ENCODE data around the gene CARD14.

CARD14 gene

DNA sequence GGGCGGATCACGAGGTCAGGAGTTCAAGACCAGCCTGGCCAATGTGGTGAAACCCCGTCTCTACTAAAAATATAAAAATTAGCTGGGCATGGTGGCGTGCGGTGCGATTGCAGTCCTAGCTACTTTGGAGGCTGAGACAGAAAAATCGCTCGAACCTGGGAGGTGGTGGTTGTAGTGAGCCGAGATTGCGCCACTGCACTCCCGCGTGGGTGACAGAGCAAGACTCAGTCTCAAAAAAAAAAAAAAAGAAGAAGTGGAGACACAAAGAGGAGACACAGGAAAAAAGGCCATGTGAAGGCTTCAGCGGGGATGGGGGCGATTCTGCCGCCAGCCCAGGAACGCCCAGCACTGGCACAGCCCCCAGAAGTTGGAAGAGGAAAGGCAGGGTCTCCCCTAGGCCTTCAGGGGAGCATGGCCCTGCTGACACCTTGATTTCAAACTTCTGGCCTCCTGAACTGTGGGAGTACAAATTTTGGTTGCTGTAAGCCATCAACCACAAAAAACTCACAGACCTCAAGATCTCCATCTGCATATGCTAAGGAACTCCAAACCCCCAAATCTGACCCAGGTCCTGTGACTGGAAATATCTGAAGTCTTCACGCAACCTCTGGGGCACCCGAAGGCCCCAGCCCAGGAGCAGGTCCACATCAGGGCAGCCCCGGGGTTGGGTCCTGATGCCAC lies 43.3 kb downstream of the CARD14 start:
- no peak for DNase-seq

GRCh38 chr17:80213643-80213975 lies 43.8 kb downstream of the CARD14 start:
- DNase-seq, result no peak

DNA sequence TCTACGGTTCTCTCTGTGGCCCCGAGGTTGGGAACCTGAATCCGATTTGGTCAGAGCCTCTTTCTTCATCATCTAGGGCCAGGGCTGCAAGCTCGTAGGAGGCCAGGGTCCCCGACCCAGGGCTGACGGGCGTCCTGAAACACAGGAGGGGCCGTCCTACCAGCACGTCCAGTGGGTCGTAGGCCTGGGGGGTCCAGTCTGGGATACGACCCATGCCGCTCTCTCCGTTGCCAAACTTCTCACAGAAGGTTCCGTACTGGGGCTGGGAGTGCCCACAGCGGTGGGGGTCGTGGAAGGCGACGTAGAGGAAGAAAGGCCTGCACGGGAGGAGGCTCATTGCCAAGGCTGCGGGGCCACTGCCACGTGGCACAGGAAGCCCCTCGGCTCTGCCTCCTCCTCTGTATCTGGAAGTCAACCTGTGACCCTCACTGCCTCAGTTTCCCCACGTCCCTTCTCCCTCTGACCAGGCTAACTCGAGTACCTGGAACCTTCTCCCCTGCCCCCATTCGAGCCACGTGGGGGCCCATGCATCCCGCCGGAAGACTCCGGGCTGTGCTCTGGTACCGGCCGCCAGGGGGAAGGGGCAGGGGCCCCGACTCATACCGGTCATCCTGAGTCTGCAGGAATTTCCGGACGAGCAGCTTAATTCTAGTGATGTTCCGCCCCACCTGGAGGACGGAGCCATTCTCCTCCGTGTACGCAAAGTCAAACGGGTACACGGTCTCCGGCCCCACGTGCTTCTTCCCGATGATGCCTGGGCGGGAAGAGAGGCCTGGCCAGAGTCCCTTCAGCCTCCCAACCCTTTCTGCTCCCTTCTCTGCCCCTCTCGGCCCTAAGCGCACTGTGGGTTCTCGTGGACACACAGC lies 44.4 kb downstream of the CARD14 start:
- no peak for DNase-seq

DNA sequence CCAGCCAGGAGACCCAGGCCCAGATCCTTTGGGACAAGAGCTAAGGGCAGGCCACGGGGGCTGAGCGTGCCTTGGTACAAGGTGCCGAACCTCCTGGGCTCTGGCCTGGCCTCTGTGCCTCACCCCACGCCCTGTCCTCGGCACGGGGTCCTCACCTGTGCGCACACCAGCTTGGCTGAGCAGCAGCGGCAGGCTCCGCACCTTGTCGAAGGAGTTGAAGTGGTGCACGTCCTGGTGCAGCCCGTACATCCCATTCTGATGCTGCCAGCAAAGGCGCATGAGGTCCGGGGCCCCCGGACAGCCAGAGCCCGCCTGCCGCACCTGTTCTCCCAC lies 45.0 kb downstream of the CARD14 start:
- DNase-seq, result no peak

DNA sequence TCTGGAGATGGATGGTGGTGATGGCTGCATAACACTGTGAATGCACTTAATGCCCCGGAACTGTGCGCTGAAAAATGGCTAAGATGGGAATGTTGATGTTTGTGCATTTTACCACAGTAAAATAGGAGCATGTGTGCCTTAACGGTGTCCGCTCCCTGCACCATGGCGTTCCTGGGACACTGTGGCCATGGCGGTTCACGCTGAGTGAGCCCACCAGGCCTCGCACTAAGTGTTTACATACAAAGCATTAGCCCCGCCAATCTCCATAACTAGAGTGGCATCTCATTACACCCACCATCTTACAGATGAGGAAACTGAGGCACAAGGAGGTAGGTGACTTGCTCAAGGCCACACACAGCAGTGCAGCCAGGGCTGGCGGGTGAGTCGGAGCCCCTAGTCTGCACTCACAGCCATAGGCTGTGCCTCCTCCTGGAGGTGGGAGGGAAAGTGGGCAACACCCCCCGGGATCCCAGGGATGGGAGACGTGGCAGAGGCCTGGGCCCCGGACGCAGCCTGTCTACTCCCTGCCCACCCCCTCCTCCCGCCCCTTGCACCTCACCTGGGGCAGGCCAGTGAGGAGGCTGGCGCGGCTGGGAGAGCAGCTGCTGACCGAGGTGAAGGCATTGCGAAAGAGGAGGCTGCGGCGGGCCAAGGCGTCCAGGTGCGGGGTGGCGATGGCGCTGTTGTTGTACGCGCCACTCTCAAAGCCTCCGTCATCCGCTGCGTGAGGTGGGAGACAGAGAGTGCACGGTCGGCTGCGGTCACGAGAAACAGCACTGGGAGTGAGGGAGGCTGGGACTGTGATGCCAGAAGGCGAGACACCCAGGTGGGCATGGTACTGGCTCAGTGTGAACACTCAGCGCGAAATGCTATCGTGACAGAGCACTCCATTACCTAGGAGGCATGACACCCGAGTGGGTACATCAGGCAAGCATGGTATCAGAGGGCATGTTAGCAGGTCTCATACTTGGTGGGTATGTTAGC lies 46.9 kb downstream of the CARD14 start:
- no peak for DNase-seq

DNA sequence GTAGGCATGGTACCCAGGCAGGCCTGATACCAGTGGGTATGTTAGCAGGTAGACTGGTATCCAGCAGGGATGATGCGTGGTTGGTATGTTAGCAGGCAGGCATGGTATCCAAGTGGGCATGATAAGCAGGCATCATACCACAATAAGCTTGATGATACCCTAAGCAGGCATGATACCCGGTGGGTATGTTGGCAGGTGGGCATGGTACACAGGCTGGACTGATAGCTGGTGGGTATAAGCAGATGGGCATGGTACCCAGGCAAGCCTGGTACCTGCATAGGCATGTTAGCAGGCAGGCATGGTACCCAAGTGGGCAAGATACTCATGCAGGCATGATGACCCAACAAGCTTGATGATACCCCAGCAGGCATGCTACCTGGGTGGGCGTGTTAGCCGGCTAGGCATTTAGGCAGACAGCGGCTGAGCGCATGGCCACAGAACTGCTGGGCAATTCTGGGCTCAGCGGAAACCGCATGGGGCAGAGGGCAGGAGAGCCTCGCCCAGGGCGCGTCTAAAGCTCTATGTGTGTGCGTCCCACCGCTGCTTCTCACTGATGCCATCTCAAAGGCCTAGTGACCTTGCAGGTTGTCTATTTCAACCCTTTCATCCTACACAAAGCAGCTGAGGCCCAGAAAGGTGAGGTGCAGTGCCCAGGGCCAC lies 48.0 kb downstream of the CARD14 start:
- no peak for DNase-seq

DNA sequence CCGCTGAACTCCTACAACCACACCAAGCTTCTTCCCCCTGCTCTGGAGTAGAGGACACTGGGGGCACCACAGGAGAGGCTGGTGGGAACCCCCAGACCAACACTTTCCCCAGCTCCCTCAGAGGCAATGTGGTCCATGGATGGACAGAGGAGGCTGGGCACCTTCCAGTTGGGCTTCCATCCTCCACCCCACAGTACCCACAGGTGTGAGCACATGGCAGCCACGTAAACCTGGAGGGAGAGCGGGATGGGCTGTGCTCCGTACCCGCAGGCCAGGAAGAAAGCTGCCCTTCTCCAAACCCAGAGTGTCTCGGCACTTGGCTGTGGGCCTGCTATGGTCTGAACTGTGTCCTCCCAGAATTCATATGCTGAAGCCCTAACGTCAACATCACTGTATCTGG lies 48.6 kb downstream of the CARD14 start:
- no peak for DNase-seq

- DNase-seq, result peak; percentile 20
These were observed 49.4 kb downstream of the CARD14 start for GRCh38 chr17:80219013-80219762.

- DNase-seq, result no peak
These were observed 49.9 kb downstream of the CARD14 start for GRCh38 chr17:80219763-80220053.

- DNase-seq, result no peak
These were observed 50.4 kb downstream of the CARD14 start, which contains the start of the genes SGSH and SLC26A11 for GRCh38 chr17:80220054-80220735. SGSH (minus strand) TSS chr17:80220333; CDS start chr17:80220313, 20 bp downstream. SLC26A11 (plus strand) TSS chr17:80220427; CDS start chr17:80221561, 1,134 bp downstream.

DNA sequence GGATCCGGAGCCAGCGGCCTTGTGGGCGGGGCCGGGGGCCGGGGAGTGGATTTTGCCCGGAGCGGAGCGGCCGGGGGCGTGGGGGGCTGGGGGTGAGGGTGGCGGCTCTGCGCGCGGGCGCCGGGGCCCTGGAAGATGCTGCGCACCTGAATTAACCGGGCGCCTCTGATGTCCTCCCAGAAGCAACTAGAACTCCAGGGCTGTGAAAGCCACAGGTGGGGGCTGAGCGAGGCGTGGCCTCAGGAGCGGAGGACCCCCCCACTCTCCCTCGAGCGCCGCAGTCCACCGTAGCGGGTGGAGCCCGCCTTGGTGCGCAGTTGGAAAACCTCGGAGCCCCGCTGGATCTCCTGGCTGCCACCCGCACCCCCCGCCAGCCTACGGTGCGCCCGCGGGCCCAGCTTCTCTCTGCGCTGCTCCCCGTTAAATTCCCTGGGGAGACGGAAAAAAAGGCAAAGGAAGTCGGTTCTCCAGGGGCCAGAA lies 50.9 kb downstream of the CARD14 start:
- no peak for DNase-seq

GRCh38 chr17:80221351-80222105 lies 51.7 kb downstream of the CARD14 start:
- no peak for DNase-seq

- DNase-seq, result no peak
These were observed 52.7 kb downstream of the CARD14 start for GRCh38 chr17:80222376-80223141.

- no peak for DNase-seq
These were observed 53.4 kb downstream of the CARD14 start for GRCh38 chr17:80223142-80223815.

- DNase-seq, result no peak
These were observed 54.1 kb downstream of the CARD14 start for GRCh38 chr17:80223838-80224497.

GRCh38 chr17:80224683-80225082 lies 54.9 kb downstream of the CARD14 start:
- no peak for DNase-seq

DNA sequence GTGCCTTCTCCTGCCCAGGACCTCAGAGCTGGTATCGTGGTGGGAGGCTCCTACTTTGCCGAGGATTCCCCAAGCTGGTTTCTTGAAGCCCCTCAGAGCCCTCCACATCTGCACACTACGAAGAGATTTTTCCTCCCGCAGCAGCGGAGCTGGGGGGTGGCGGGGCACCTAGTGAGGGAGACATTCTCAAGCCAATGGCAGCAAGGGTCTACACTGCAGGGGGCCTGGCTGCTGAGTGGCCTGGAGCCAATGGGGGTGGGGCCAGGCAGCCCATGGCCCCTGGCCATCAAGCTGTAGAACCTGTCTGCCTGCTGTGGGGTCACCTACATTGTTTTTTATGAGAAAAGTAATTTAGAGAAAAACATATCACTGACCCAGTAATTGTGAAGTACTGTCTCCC lies 55.4 kb downstream of the CARD14 start:
- no peak for DNase-seq

DNA sequence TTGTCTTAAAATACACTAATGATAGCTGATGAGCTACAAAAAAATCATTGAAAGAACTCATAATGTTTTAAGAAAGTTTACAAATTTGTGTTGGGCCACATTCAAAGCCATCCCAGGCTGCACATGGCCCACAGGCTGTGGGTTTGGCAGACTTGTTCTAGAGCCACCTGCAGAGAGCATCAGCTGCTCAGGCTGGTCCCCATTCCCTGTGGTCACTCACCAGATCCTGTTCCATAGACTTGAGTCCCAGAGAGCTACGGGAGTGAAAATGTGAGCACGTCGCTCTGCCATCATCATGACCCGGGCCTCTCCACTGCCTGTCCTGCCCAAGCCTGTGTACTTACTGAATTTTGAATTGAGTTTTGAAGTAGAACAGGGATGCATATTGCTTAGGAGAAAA lies 57.3 kb downstream of the CARD14 start:
- DNase-seq, result no peak

- DNase-seq, result no peak
These were observed 57.8 kb downstream of the CARD14 start for GRCh38 chr17:80227666-80228065.
